GM12891 (cell line): ENCODE measurements around the gene PSAP.

ENCODE experiments used
- POLR2A ChIP-seq: IDR thresholded peaks from 2 replicates; pipeline ENCODE4 v1.6.1; 2011; ENCODE audit warnings: low read depth, low read length, control low read depth
- POLR2AphosphoS5 ChIP-seq: IDR thresholded peaks from 2 replicates; pipeline ENCODE4 v1.6.1; 2011; ENCODE audit warnings: low read depth, low read length, control low read depth
- POU2F2 ChIP-seq: IDR thresholded peaks from 2 replicates; pipeline ENCODE4 v1.6.1; 2011; ENCODE audit warnings: low read depth, mild to moderate bottlenecking, control low read depth, low read length, moderate library complexity
- SPI1 ChIP-seq: IDR thresholded peaks from 2 replicates; pipeline ENCODE4 v1.6.1; 2011; ENCODE audit warnings: low read depth, low read length, control low read depth
- TAF1 ChIP-seq: IDR thresholded peaks from 2 replicates; pipeline ENCODE4 v1.6.1; 2011; ENCODE audit warnings: low read depth, low read length, control low read depth

DNA sequence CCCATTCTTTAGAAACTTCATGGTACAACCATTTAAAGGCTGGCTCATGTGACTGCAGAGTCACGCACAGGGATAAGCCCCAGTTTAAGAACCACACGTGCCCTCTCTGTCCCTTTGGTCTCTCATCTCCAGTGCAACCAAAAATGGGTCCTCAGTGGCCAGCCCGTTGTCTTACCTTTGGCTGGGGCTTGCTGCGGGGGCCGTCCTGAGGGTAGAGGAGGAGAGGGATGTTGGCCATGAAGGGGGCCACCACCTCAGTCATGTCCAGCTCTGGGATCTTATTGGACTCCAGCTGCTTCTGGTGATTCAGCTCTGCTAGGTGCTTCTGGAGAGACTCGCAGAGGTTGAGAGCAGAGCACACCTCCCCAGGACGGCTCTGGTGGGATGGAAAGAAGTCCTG lies 22.3 kb downstream of the PSAP start:
- no peak for TF ChIP-seq POLR2AphosphoS5
- no peak for TF ChIP-seq TAF1
- no peak for TF ChIP-seq POLR2A
- no peak for TF ChIP-seq SPI1
- TF ChIP-seq POU2F2 = no peak
